ELF-1 (cell line): ENCODE data around the gene ZSCAN32.

Experiments
- DNase-seq: peaks from one replicate; pipeline ENCODE4 v3.0.0-alpha.2; 2016; ENCODE audit warnings: low read depth, low spot score

The ZSCAN32 gene

GRCh38 chr16:3358871-3359270 lies 41.9 kb downstream of the ZSCAN32 start:
- no peak for DNase-seq

GRCh38 chr16:3356118-3356517 lies 44.7 kb downstream of the ZSCAN32 start:
- DNase-seq: no peak

- no peak for DNase-seq
Observed at GRCh38 chr16:3355589-3355988, 45.2 kb downstream of the ZSCAN32 start, which contains the start of gene OR2C1. Gene OR2C1, plus strand, starts transcription at chr16:3355889. Its CDS starts 52 bp downstream, at chr16:3355941.

- DNase-seq: peak; percentile 46
Observed at GRCh38 chr16:3349175-3349574, 51.6 kb downstream of the ZSCAN32 start.

GRCh38 chr16:3348547-3349167 lies 52.1 kb downstream of the ZSCAN32 start:
- DNase-seq: no peak

GRCh38 chr16:3347586-3347985 lies 53.2 kb downstream of the ZSCAN32 start:
- DNase-seq: no peak

GRCh38 chr16:3346041-3346440 lies 54.8 kb downstream of the ZSCAN32 start:
- DNase-seq: no peak
